K562 (cell line): Measurements from ENCODE around the gene EXOC3L1. TPM values are rescaled to one million over a fixed set of nuclear protein-coding genes. Genes with fewer than 3 reads are reported as not detected.
A peak's percentile ranks its signal among the peaks of the same experiment; 100 is the strongest.

Experiments used
- AFF4 ChIP-seq: sonication (generic); formaldehyde crosslinking; IDR thresholded peaks from 2 replicates; pipeline ENCODE4 v1.8.0; 2023; ENCODE audit warnings: mild to moderate bottlenecking, missing genetic modification reagents
- CBFB ChIP-seq: sonication (generic); formaldehyde crosslinking; IDR thresholded peaks from 2 replicates; pipeline ENCODE4 v1.4.0; 2020; ENCODE audit warnings: mild to moderate bottlenecking, missing genetic modification reagents
- CHAMP1 ChIP-seq: fragments of 450-650 bp; IDR thresholded peaks from 2 replicates; pipeline ENCODE4 v1.6.1; 2016; ENCODE audit warnings: mild to moderate bottlenecking
- CTCF ChIP-seq, 3 experiments: IDR thresholded peaks in 2 of 3; conservative IDR thresholded peaks in 1 of 3; 2 replicates each; pipeline ENCODE4 v1.5.1; 2011 to 2012; ENCODE audit warnings: low read length in 3 of 3, mild to moderate bottlenecking in 3 of 3, control low read depth in 2 of 3, improper control_type of control experiment in 1 of 3, inconsistent platforms in 1 of 3, low read depth in 1 of 3, mixed read lengths in 1 of 3, moderate library complexity in 1 of 3; ENCODE audit not compliant: insufficient read depth in 2 of 3
- EZH2 ChIP-seq: IDR thresholded peaks from 2 replicates; pipeline ENCODE4 v1.6.1; 2012; ENCODE audit warnings: low read depth, mild to moderate bottlenecking, inconsistent platforms, low read length, borderline replicate concordance
- TEAD2 ChIP-seq: fragments of 450-650 bp; IDR thresholded peaks from 2 replicates; pipeline ENCODE4 v1.6.1; 2016; ENCODE audit warnings: missing genetic modification characterization, control low read depth, missing compliant biosample characterization
- TRIM25 ChIP-seq: fragments of 450-650 bp; IDR thresholded peaks from 2 replicates; pipeline ENCODE4 v1.7.0; 2016; ENCODE audit warnings: borderline replicate concordance
- U2AF2 ChIP-seq: fragments of 200-400 bp; formaldehyde crosslinking; optimal IDR thresholded peaks from 2 replicates; pipeline ENCODE3; 2017; ENCODE audit warnings: low read depth, mild to moderate bottlenecking, low read length
- ZNF431 ChIP-seq: sonication (generic); formaldehyde crosslinking; IDR thresholded peaks from 2 replicates; pipeline ENCODE4 v1.8.0; 2022; ENCODE audit warnings: mild to moderate bottlenecking, missing genetic modification reagents
- ZNF511 ChIP-seq: sonication (generic); formaldehyde crosslinking; IDR thresholded peaks from 2 replicates; pipeline ENCODE4 v1.8.0; 2022; ENCODE audit warnings: mild to moderate bottlenecking, missing genetic modification reagents
- polyA plus RNA-seq, 8 experiments: library from polyadenylated mRNA; depleted of rRNA in 4 of 8; stranded (reverse) in 5 of 8; unstranded in 3 of 8; fragments of >200 nt; fragmentation: Nextera tagmentation in 2 of 8; fragmentation: Illumina TruSeq in 1 of 8; extraction: Ambion mirVana in 2 of 8; extraction: Trizol in 1 of 8; gene quantifications; 2 replicates each; pipeline versions ENCODE4 v1.2.1 to v1.2.3, GENCODE V29; 2011 to 2014; ENCODE audit warnings: inconsistent platforms in 1 of 8, missing spikeins in 1 of 8
- total RNA-seq, 7 experiments: library from RNA; depleted of rRNA in 6 of 7; stranded (reverse); fragments of >200 nt in 6 of 7; fragmentation: Illumina TruSeq in 2 of 7; extraction: Trizol in 2 of 7; gene quantifications; 2 replicates each; pipeline versions ENCODE4 v1.2.1 to v1.2.3, GENCODE V29; 2011 to 2021; ENCODE audit warnings: low replicate concordance in 1 of 7

Gene EXOC3L1
- total and polyA plus RNA-seq, 9 of the 15 experiments (the other 6 are each of a cell fraction or from before 2014, with no cell fraction given) = 0.08 TPM; not detected in 8

- peak; percentile 55; the same call in 1 of the 2 replicates for TF ChIP-seq ZNF511
- TF ChIP-seq CHAMP1 = no peak
- TF ChIP-seq TRIM25 = no peak
- TF ChIP-seq AFF4 (CRISPR knock-in tag) = no peak
- TF ChIP-seq TEAD2 (tag) = no peak
- TF ChIP-seq CBFB (CRISPR knock-in tag) = peak; percentile 54; the same call in 1 of the 2 replicates
- no peak for TF ChIP-seq EZH2
- no peak for TF ChIP-seq U2AF2
- TF ChIP-seq CTCF (IDR thresholded peaks at IDR 0.05 in 2 of 3, conservative IDR thresholded peaks at IDR 0.05 in 1 of 3; ENCODE audit: insufficient read depth in 2 of 3, low read depth in 1 of 3, low read length in 3 of 3) = no peak; a peak in 1 of 6 replicates
- TF ChIP-seq ZNF431 = no peak
Measured at GRCh38 chr16:67183627-67184452, 6.1 kb downstream of the EXOC3L1 start, which contains the start of gene MATCAP1 (continued).
